Measurements from ENCODE around the gene C3orf49. TPM values are rescaled to one million over a fixed set of nuclear protein-coding genes. Genes with fewer than 3 reads are reported as not detected.

The C3orf49 gene
- total RNA-seq, 1 donor from 2014 or later = not detected

DNA sequence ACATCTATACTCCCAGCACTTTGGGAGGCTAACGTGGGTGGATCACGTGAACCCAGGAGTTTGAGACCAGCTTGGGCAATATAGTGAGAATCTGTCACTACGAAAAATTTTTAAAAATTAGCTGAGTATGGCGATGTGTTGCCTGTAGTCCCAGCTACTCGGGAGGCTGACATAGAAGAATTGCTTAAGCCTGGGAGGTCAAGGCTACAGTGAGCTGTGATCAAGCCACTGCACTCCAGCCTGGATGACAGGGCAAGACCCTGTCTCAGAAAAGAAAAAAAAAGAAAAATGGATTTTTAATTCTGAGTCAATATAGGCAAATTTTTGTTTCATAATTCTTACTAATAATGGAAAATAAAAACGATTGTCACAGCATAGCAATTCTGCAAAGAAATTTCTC is 13.3 kb downstream of the C3orf49 start:
- Histone ChIP-seq H3K27me3 (ENCODE audit: control insufficient read depth, insufficient read depth, low read length) (no peaks in the 10 kb centered on the region), H3K4me3 (ENCODE audit: low read depth, low read length) (no peak overlapping the region), H3K36me3 (ENCODE audit: control insufficient read depth, insufficient read depth, low read length) (no peaks in the 10 kb centered on the region)
- DNase-seq (ENCODE audit: low read depth) = no peak
- TF ChIP-seq, protein P1, sequence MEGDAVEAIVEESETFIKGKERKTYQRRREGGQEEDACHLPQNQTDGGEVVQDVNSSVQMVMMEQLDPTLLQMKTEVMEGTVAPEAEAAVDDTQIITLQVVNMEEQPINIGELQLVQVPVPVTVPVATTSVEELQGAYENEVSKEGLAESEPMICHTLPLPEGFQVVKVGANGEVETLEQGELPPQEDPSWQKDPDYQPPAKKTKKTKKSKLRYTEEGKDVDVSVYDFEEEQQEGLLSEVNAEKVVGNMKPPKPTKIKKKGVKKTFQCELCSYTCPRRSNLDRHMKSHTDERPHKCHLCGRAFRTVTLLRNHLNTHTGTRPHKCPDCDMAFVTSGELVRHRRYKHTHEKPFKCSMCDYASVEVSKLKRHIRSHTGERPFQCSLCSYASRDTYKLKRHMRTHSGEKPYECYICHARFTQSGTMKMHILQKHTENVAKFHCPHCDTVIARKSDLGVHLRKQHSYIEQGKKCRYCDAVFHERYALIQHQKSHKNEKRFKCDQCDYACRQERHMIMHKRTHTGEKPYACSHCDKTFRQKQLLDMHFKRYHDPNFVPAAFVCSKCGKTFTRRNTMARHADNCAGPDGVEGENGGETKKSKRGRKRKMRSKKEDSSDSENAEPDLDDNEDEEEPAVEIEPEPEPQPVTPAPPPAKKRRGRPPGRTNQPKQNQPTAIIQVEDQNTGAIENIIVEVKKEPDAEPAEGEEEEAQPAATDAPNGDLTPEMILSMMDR (IDR thresholded peaks at IDR 0.05; ENCODE audit: insufficient read depth, low read length, severe bottlenecking) = no peak
- FAIRE-seq = no peak

DNA sequence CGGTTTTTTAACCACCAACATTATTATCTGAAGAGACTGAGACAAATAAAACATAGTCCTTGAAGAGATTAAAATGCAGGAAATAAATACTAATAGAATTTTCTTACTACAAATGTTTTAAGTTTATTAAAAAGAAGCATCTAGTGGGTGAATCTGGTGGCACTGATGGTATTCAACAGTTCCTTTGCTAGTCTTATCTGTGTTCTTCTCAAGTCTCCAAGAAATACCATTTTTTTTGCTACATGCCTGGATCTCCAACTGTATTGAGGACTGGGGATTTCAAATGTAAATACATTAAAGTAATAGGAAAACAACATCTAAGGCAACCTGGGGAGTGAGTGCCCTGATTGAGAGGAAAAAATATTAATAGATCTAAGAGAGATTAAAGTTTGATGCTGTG is 22.6 kb downstream of the C3orf49 start:
- H3K4me3 ChIP-seq (ENCODE audit: low read depth, low read length) = no peak overlapping the region
- no peaks in the 10 kb centered on the region for H3K36me3 ChIP-seq (ENCODE audit: control insufficient read depth, insufficient read depth, low read length)
- H3K27me3 ChIP-seq (ENCODE audit: control insufficient read depth, insufficient read depth, low read length) = no peaks in the 10 kb centered on the region
- TF ChIP-seq, protein P1 (IDR thresholded peaks at IDR 0.05; ENCODE audit: insufficient read depth, low read length, severe bottlenecking) = no peak
- DNase-seq (ENCODE audit: low read depth) = no peak
- no peak for FAIRE-seq

DNA sequence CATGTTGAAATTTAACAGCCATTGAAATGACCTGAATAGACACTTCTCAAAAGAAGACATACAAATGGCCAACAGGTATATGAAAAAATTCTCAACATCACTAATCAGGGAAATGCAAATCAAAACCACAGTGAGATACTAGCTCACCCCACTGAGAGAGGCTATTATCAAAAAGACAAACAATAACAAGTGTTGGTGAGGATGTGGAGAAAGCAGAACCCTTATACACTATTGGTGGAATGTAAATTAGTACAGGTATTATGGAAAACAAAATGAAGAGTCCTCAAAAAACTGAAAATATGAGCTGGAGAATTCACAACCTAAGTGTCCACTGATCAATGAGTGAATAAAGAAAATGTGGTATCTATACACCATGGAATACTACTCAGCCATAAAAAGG is 23.0 kb downstream of the C3orf49 start:
- TF ChIP-seq, protein P1 (IDR thresholded peaks at IDR 0.05; ENCODE audit: insufficient read depth, low read length, severe bottlenecking) = no peak
- DNase-seq (ENCODE audit: low read depth) = no peak
- Histone ChIP-seq H3K4me3 (ENCODE audit: low read depth, low read length) (no peak overlapping the region), H3K36me3 (ENCODE audit: control insufficient read depth, insufficient read depth, low read length) (no peaks in the 10 kb centered on the region), H3K27me3 (ENCODE audit: control insufficient read depth, insufficient read depth, low read length) (no peaks in the 10 kb centered on the region)
- FAIRE-seq = no peak

DNA sequence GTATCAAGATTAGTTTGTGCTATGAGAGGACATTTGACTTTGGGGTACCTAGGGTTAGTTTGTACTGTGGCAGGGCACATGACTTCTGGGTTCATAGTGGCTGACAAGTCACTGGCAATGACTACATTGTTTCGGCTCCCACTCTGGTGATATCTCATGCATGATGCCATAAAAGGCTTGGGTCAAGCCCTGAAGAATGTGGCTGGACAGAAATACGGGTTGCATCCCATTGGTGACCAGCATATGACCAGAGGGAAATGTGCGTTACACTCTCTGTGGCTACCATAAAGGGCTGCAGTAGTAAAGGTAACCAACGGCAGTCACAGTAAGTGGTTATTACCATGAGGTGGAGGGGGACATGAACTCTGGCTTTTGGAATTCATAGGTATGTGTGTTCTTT is 26.1 kb downstream of the C3orf49 start:
- H3K4me3 ChIP-seq (ENCODE audit: low read depth, low read length) = no peak overlapping the region
- DNase-seq (ENCODE audit: low read depth) = no peak
- no peaks in the 10 kb centered on the region for H3K27me3 ChIP-seq (ENCODE audit: control insufficient read depth, insufficient read depth, low read length)
- FAIRE-seq = no peak
- no peaks in the 10 kb centered on the region for H3K36me3 ChIP-seq (ENCODE audit: control insufficient read depth, insufficient read depth, low read length)
- TF ChIP-seq, protein P1 (IDR thresholded peaks at IDR 0.05; ENCODE audit: insufficient read depth, low read length, severe bottlenecking) = no peak

DNA sequence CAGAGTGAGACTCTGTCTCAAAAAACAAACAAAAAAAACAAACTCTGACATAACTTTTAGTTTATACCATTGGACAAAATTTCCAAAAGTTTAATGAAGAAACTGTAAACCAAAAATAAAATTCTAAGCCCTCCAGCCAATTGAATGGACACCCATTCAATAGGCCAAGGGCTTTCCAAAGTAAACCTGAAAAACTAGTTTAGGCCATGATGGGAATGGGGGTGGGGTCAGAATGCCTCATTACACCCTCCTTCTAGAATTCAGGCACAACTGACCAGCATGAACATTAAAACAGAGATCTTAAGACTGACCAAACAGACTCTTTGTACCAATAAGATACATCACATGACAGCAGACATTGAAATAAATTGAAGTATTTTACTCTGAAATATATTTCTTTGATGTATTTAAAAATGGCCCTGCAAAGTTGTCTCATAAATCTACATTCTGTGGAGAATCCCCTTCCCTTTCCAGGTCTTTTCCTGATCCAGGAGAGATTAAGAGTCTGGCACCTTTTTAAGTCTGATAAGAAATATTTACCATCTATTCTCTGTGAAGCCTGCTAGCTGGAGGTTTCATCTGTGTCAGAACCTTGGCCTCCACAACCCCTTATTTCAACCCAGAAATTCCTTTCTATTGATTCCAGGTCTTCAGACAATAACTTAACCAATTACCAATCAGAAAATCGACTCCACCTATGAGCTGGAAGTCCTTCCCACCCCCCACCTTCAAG is 28.8 kb downstream of the C3orf49 start:
- DNase-seq (ENCODE audit: low read depth) = peak; percentile 42
- Histone ChIP-seq H3K36me3 (ENCODE audit: control insufficient read depth, insufficient read depth, low read length) (peaks cover 1% of the 10 kb centered on the region), H3K4me3 (ENCODE audit: low read depth, low read length) (no peak overlapping the region), H3K27me3 (ENCODE audit: control insufficient read depth, insufficient read depth, low read length) (no peaks in the 10 kb centered on the region)
- TF ChIP-seq, protein P1 (IDR thresholded peaks at IDR 0.05; ENCODE audit: insufficient read depth, low read length, severe bottlenecking) = no peak
- FAIRE-seq = no peak

DNA sequence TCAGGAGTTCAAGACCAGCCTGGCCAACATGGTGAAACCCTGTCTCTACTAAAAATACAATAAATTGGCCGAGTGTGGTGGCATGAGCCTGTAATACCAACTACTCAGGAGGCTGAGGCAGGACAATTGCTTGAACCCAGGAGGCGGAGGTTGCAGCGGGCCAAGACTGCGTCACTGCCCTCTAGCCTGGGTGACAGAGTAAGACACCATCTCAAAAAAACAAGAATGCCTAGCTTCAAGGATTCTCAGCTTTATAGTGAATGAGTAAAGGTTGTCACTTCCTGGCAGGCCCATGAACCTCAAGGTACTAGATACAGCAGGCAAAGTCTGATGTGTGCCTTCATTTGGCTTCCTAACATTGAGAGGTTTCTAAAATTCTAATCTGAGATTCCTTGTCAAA is 30.1 kb downstream of the C3orf49 start:
- peaks cover 1% of the 10 kb centered on the region for H3K36me3 ChIP-seq (ENCODE audit: control insufficient read depth, insufficient read depth, low read length)
- TF ChIP-seq, protein P1 (IDR thresholded peaks at IDR 0.05; ENCODE audit: insufficient read depth, low read length, severe bottlenecking) = no peak
- FAIRE-seq (no peak), DNase-seq (ENCODE audit: low read depth) (no peak)
- no peak overlapping the region for H3K4me3 ChIP-seq (ENCODE audit: low read depth, low read length)
- H3K27me3 ChIP-seq (ENCODE audit: control insufficient read depth, insufficient read depth, low read length) = no peaks in the 10 kb centered on the region
